Measurements from ENCODE around the gene FECH.

FECH gene, protein sequence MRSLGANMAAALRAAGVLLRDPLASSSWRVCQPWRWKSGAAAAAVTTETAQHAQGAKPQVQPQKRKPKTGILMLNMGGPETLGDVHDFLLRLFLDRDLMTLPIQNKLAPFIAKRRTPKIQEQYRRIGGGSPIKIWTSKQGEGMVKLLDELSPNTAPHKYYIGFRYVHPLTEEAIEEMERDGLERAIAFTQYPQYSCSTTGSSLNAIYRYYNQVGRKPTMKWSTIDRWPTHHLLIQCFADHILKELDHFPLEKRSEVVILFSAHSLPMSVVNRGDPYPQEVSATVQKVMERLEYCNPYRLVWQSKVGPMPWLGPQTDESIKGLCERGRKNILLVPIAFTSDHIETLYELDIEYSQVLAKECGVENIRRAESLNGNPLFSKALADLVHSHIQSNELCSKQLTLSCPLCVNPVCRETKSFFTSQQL

GRCh38 chr18:57586251-57587049 is at the start of gene FECH:
Gene FECH, minus strand, starts transcription at chr18:57586702. Its CDS starts 82 bp downstream, at chr18:57586620.
- TF ChIP-seq, protein P1, sequence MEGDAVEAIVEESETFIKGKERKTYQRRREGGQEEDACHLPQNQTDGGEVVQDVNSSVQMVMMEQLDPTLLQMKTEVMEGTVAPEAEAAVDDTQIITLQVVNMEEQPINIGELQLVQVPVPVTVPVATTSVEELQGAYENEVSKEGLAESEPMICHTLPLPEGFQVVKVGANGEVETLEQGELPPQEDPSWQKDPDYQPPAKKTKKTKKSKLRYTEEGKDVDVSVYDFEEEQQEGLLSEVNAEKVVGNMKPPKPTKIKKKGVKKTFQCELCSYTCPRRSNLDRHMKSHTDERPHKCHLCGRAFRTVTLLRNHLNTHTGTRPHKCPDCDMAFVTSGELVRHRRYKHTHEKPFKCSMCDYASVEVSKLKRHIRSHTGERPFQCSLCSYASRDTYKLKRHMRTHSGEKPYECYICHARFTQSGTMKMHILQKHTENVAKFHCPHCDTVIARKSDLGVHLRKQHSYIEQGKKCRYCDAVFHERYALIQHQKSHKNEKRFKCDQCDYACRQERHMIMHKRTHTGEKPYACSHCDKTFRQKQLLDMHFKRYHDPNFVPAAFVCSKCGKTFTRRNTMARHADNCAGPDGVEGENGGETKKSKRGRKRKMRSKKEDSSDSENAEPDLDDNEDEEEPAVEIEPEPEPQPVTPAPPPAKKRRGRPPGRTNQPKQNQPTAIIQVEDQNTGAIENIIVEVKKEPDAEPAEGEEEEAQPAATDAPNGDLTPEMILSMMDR (IDR thresholded peaks at IDR 0.05; ENCODE audit: insufficient read depth, low read depth, low read length, missing control alignments) = no peak
- peak within 1 kb of the TSS; percentile 49 for H3K4me3 ChIP-seq (ENCODE audit: low read depth, low read length)
- DNase-seq (ENCODE audit: low read depth) = peak; percentile 81

DNA sequence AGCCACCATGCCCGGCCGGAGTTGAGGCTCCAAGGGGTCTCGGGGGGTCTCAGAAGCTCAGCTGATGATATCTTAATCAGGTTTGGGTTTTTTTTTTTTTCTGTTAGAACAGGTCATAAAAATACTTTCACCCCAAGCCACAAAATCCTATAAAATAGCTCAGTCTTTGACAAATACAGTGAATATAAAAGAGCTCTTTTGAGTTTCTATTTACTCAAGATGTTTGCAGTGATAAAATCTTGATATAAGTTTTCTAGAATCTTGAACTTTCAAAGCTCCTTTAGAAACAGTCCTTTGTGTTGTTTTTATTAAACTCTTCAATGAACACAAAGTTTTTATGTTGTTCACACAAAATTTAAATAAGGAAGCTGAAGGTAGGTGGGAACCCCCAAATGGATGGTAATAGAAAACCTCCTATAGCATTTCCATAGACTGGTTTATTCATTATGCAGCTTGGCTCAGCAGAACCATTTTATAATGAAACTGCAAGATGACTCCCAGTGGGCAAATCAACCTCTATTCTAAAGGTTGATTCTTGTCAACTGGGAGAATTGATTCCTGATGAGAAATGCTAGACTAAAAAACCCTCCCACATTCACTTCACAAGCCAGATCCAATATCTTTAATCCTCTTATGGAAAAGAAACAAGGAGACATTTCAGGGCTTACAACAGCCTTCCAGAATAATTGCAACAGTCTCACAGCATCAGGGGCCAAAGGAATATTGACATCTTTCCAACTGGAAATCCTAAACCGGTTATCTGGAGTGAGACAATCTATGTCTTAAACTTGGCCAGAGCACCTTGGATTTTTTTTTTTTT is 48.7 kb upstream of the FECH start:
- DNase-seq (ENCODE audit: low read depth) = no peak
- TF ChIP-seq, protein P1 (IDR thresholded peaks at IDR 0.05; ENCODE audit: insufficient read depth, low read depth, low read length, missing control alignments) = no peak

DNA sequence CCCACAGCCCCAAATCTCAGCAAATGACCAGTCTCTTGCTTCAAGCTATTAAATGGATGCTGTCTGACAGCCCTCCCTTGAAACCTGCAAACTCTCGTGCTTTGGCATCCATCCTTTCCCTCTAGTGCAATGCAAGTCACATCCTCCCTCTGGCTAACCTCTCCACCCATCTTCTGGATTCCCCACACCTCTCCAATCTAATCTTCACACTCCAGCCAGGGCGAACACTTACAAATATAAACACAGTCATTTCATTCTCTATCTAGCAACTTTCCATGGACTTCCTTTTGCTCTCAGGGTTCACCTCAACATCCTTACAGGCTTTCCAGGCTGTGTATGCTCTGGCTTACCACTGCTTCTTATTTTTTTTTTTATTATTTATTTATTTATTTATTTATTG is 45.2 kb upstream of the FECH start:
- TF ChIP-seq, protein P1 (IDR thresholded peaks at IDR 0.05; ENCODE audit: insufficient read depth, low read depth, low read length, missing control alignments) = no peak
- DNase-seq (ENCODE audit: low read depth) = no peak
- H3K4me3 ChIP-seq (ENCODE audit: low read depth, low read length) = no peak overlapping the region

More for the DNA sequence above, 48.7 kb upstream of the FECH start:
- no peak overlapping the region for H3K4me3 ChIP-seq (ENCODE audit: low read depth, low read length)

DNA sequence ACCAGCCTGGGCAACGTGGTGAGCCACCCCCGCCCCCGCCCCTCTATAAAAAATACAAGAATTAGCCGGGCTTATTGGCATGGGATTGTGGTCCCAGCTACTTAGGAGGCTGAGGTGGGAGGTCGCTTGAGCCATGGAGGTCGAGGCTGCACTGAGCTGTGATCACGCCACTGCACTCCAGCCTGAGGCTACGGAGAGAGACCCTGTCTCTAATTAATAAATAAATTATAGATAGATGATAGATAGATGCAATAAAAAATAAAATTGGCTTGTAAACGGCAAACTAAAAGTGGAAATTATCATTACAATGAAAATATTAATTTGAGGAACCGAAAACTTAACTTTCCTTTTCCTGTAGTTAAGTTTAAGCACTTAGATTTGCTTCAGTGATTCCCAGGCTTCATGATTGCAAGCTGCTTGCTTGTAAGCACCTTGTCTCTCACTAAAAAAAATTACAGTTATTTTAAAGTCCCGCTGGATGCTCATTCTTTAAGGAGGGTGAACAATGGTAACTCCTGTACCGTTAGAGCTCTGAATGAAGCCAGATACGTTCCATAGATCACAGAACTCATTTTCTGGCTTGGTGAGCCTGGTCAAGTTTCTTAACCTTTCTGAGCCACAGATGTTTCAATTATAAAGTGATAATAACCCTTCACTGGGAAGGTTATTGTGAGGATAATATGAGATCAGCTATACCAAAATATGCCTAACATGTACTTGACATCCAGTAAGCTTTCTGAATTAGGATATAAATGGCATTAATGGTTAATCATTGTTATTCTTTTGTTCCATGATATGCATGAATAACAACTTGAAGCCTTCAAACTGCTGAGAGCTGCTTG is 44.5 kb upstream of the FECH start:
- TF ChIP-seq, protein P1 (IDR thresholded peaks at IDR 0.05; ENCODE audit: insufficient read depth, low read depth, low read length, missing control alignments) = no peak
- DNase-seq (ENCODE audit: low read depth) = peak; percentile 64
- H3K4me3 ChIP-seq (ENCODE audit: low read depth, low read length) = peak overlapping the region; percentile 98

- H3K4me3 ChIP-seq (ENCODE audit: low read depth, low read length) = peak overlapping the region; percentile 98
- TF ChIP-seq, protein P1 (IDR thresholded peaks at IDR 0.05; ENCODE audit: insufficient read depth, low read depth, low read length, missing control alignments) = peak; percentile 66
- peak; percentile 97 for DNase-seq (ENCODE audit: low read depth)
Observed at GRCh38 chr18:57630002-57630753, 43.7 kb upstream of the FECH start.

Data from GM12865 (cell line).